Spleen (tissue), 11 donors: ENCODE measurements around the gene KAT6B. TPM values are rescaled to one million over a fixed set of nuclear protein-coding genes. Genes with fewer than 3 reads are reported as not detected.
A peak's percentile ranks its signal among the peaks of the same experiment; 100 is the strongest.

Experiments
- DNase-seq: peaks from one replicate; pipeline ENCODE4 v3.0.0-alpha.2; 2020
- H3K27ac ChIP-seq, 8 donors: fragments of 200-600 bp; sonication (generic) in 7 of 8; 1 replicate in 4 of 8; 2 replicates in 4 of 8; pipeline versions ENCODE4 v1.5.0 to v1.8.0; 2016 to 2021; ENCODE audit warnings: inconsistent platforms in 4 of 8, mild to moderate bottlenecking in 4 of 8, moderate library complexity in 1 of 8
- H3K27me3 ChIP-seq, 7 donors: fragments of 200-600 bp; sonication (generic) in 6 of 7; replicated peaks in 1 of 7; 1 replicate in 4 of 7; 2 replicates in 3 of 7; pipeline versions ENCODE4 v1.5.0 to v1.8.0; 2016 to 2021; ENCODE audit warnings: inconsistent platforms in 3 of 7, mild to moderate bottlenecking in 1 of 7
- H3K36me3 ChIP-seq, 6 donors: fragments of 200-600 bp; sonication (generic) in 5 of 6; 1 replicate in 4 of 6; 2 replicates in 2 of 6; pipeline versions ENCODE4 v1.5.0 to v1.8.0; 2016 to 2021; ENCODE audit warnings: inconsistent platforms in 2 of 6
- H3K4me1 ChIP-seq, 6 donors: fragments of 200-600 bp; sonication (generic) in 5 of 6; 1 replicate in 3 of 6; 2 replicates in 3 of 6; pipeline versions ENCODE4 v1.5.0 to v1.8.0; 2016 to 2021; ENCODE audit warnings: inconsistent platforms in 3 of 6
- H3K4me3 ChIP-seq, 8 donors: fragments of 200-600 bp; sonication (generic) in 7 of 8; 1 replicate in 4 of 8; 2 replicates in 4 of 8; pipeline versions ENCODE4 v1.5.0 to v1.8.0; 2016 to 2021; ENCODE audit warnings: inconsistent platforms in 4 of 8, mild to moderate bottlenecking in 4 of 8, moderate library complexity in 2 of 8
- H3K9me3 ChIP-seq, 8 donors: fragments of 200-600 bp; sonication (generic) in 7 of 8; 1 replicate in 4 of 8; 2 replicates in 4 of 8; pipeline versions ENCODE4 v1.5.0 to v1.8.0; 2016 to 2021; ENCODE audit warnings: inconsistent platforms in 4 of 8
- CTCF ChIP-seq, 11 experiments: fragments of 200-600 bp in 7 of 11; fragments of 450-650 bp in 4 of 11; sonication (generic) in 4 of 11; IDR thresholded peaks in 8 of 11; conservative IDR thresholded peaks in 3 of 11; 1 replicate in 7 of 11; 2 replicates in 4 of 11; pipeline versions ENCODE4 v1.4.0 to v1.8.0; 2016 to 2021; ENCODE audit warnings: antibody characterized with exemption in 11 of 11, inconsistent platforms in 4 of 11, mild to moderate bottlenecking in 1 of 11
- POLR2A ChIP-seq, 3 donors: fragments of 450-650 bp; IDR thresholded peaks; one replicate each; pipeline ENCODE4 v1.5.1; 2017; ENCODE audit warnings: antibody characterized with exemption in 3 of 3, mild to moderate bottlenecking in 1 of 3
- POLR2AphosphoS5 ChIP-seq, 3 donors: sonication (generic); formaldehyde crosslinking; IDR thresholded peaks; one replicate each; pipeline ENCODE4 v1.5.1; 2017; ENCODE audit warnings: antibody characterized with exemption in 3 of 3
- WGBS, 5 donors: extraction: QIAGEN DNeasy Blood & Tissue Kit in 3 of 5; methylation state at CpG; one replicate each; pipeline versions ENCODE4 v1.1.5 to v1.1.7; 2013 to 2018; 5-methylcytosine and 5-hydroxymethylcytosine counted together
- intact Hi-C: fragments of 100-400 bp; cut with DNase I; formaldehyde crosslinking; loops from one replicate; pipeline ENCODE4 v1.15.0; 2023; ENCODE audit warnings: low total_unique reads
- polyA plus RNA-seq, 3 donors: library from polyadenylated mRNA; stranded (reverse); fragments of 200-250 nt; gene quantifications; one replicate each; pipeline ENCODE4 v1.2.1, GENCODE V29; 2013
- total RNA-seq, 7 donors: library from RNA; depleted of rRNA in 3 of 7; stranded (reverse); fragments of >200 nt in 3 of 7; fragmentation: NEBNext Ultra II Directional in 4 of 7; extraction: Animal tissue kit (Norgen Biotek cat#: 25700) in 4 of 7; gene quantifications; one replicate each; pipeline versions ENCODE4 v1.1.0 to v1.2.1, GENCODE V29; 2016 to 2021
- donor health status: healthy with polysubstance abuse.
- donor health status: DM: no; HTN: no; CAD: no; lungs with moderate emphysema.
- donor health status: DM: no; HTN: no; CAD: no.
- donor health status: Bipolar disorder and iron deficiency.
- donor health status: healthy.
- donor health status: DM: no; HTN: no; CAD: no.
- donor health status: DM: yes; HTN: yes; CAD: no.

KAT6B gene
- total and polyA plus RNA-seq, 10 donors: 2.9 to 61.0 (median 46.0) TPM

- Histone ChIP-seq H3K4me3 (no peak overlapping the region), H3K27me3 (no peaks in the 10 kb centered on the region), H3K9me3 (no peaks in the 10 kb centered on the region), H3K36me3 (peaks cover 4 to 81% (median 49%) of the 10 kb centered on the region in 6 donors), H3K27ac (no peak overlapping the region), H3K4me1 (no peaks in the 10 kb centered on the region)
- WGBS, 5 donors: 62 to 73% (median 69%) methylated on average over 7 of the region's 7 CpGs
- intact Hi-C loops: no loop called here
- DNase-seq: no peak
- TF ChIP-seq POLR2A (IDR thresholded peaks at IDR 0.05) (no peak), POLR2AphosphoS5 (IDR thresholded peaks at IDR 0.05) (no peak), CTCF (IDR thresholded peaks at IDR 0.05 in 8 of 11, conservative IDR thresholded peaks at IDR 0.05 in 3 of 11) (no peak)
Measured at GRCh38 chr10:75028748-75029147, 202.3 kb downstream of the KAT6B start.

- intact Hi-C loops: no loop called here
- no peak for DNase-seq
- H3K27me3 ChIP-seq: no peaks in the 10 kb centered on the region
- 96 to 98% (median 98%) methylated on average over 14 to 15 of the region's 15 CpGs for WGBS, 5 donors
- peaks cover 4 to 74% (median 46%) of the 10 kb centered on the region in 6 donors for H3K36me3 ChIP-seq
- no peak overlapping the region for H3K4me3 ChIP-seq
- TF ChIP-seq CTCF (IDR thresholded peaks at IDR 0.05 in 8 of 11, conservative IDR thresholded peaks at IDR 0.05 in 3 of 11): no peak
- no peak for TF ChIP-seq POLR2AphosphoS5 (IDR thresholded peaks at IDR 0.05)
- no peak for TF ChIP-seq POLR2A (IDR thresholded peaks at IDR 0.05)
- H3K9me3 ChIP-seq: no peaks in the 10 kb centered on the region
- no peaks in the 10 kb centered on the region for H3K4me1 ChIP-seq
- H3K27ac ChIP-seq: no peak overlapping the region
Measured at GRCh38 chr10:75029420-75029819, 203.0 kb downstream of the KAT6B start.

GRCh38 chr10:75029857-75030256 lies 203.5 kb downstream of the KAT6B start:
- WGBS, 5 donors: 86 to 95% (median 88%) methylated on average over 9 to 13 of the region's 13 CpGs
- H3K27me3 ChIP-seq: no peaks in the 10 kb centered on the region
- intact Hi-C loops: no loop called here

GRCh38 chr10:75030371-75030770 lies 204.0 kb downstream of the KAT6B start:
- Histone ChIP-seq H3K9me3 (no peaks in the 10 kb centered on the region), H3K4me3 (no peak overlapping the region), H3K27ac (no peak overlapping the region), H3K36me3 (peaks cover 0 to 65% (median 37%) of the 10 kb centered on the region in 6 donors), H3K27me3 (no peaks in the 10 kb centered on the region), H3K4me1 (no peaks in the 10 kb centered on the region)
- TF ChIP-seq CTCF (IDR thresholded peaks at IDR 0.05 in 8 of 11, conservative IDR thresholded peaks at IDR 0.05 in 3 of 11) (no peak), POLR2A (IDR thresholded peaks at IDR 0.05) (no peak), POLR2AphosphoS5 (IDR thresholded peaks at IDR 0.05) (no peak)
- intact Hi-C loops: no loop called here
- 94 to 100% (median 98%) methylated on average over 7 to 10 of the region's 10 CpGs for WGBS, 5 donors
- no peak for DNase-seq

More at GRCh38 chr10:75029857-75030256, 203.5 kb downstream of the KAT6B start:
- TF ChIP-seq POLR2AphosphoS5 (IDR thresholded peaks at IDR 0.05) (peak in 2 of 3 donors; percentile 53 to 62), CTCF (IDR thresholded peaks at IDR 0.05 in 8 of 11, conservative IDR thresholded peaks at IDR 0.05 in 3 of 11) (no peak), POLR2A (IDR thresholded peaks at IDR 0.05) (no peak)
- Histone ChIP-seq H3K4me1 (no peaks in the 10 kb centered on the region), H3K9me3 (no peaks in the 10 kb centered on the region), H3K4me3 (no peak overlapping the region), H3K27ac (no peak overlapping the region), H3K36me3 (peaks cover 4 to 70% (median 43%) of the 10 kb centered on the region in 6 donors)
- no peak for DNase-seq
